Activated gamma-delta T cell treated with Interleukin-2 at 50 U/mL for 16 hours (primary cell): ENCODE data around the gene AQP5.

Experiments
- DNase-seq: peaks from one replicate; pipeline ENCODE4 v3.0.0-alpha.2; 2020

The AQP5 gene

GRCh38 chr12:49951411-49952240 is 10.0 kb upstream of the AQP5 start:
- no peak for DNase-seq

GRCh38 chr12:49952391-49953055 is 9.1 kb upstream of the AQP5 start:
- DNase-seq = no peak

- no peak for DNase-seq
These were observed 8.5 kb upstream of the AQP5 start for GRCh38 chr12:49953151-49953550.

- DNase-seq = no peak
These were observed 7.5 kb upstream of the AQP5 start for GRCh38 chr12:49953961-49954846.

- DNase-seq = no peak
These were observed 6.5 kb upstream of the AQP5 start for GRCh38 chr12:49954863-49955830.

GRCh38 chr12:49955899-49956662 is 5.6 kb upstream of the AQP5 start:
- no peak for DNase-seq

- no peak for DNase-seq
These were observed 4.8 kb upstream of the AQP5 start for GRCh38 chr12:49956663-49957569.

- no peak for DNase-seq
These were observed 4.1 kb upstream of the AQP5 start for GRCh38 chr12:49957570-49957967.

GRCh38 chr12:49959685-49960473 is 1.8 kb upstream of the AQP5 start:
- no peak for DNase-seq

GRCh38 chr12:49960474-49961110 is 1.1 kb upstream of the AQP5 start:
- DNase-seq = no peak

GRCh38 chr12:49961993-49962764 is 507 bp downstream of the AQP5 start:
- no peak for DNase-seq

- DNase-seq = no peak
These were observed 1.4 kb downstream of the AQP5 start for GRCh38 chr12:49962861-49963765.

- no peak for DNase-seq
These were observed 2.5 kb downstream of the AQP5 start for GRCh38 chr12:49963976-49964815.

GRCh38 chr12:49964849-49965624 is 3.4 kb downstream of the AQP5 start:
- no peak for DNase-seq

GRCh38 chr12:49965836-49966235 is 4.2 kb downstream of the AQP5 start:
- no peak for DNase-seq
